ENCODE results near the gene VSIG10.
"Not testable (repeated sequence)": the region's sequence is repeated elsewhere in the genome, so short reads cannot be mapped to it uniquely, and the experiment has no call there.

VSIG10 gene

DNA sequence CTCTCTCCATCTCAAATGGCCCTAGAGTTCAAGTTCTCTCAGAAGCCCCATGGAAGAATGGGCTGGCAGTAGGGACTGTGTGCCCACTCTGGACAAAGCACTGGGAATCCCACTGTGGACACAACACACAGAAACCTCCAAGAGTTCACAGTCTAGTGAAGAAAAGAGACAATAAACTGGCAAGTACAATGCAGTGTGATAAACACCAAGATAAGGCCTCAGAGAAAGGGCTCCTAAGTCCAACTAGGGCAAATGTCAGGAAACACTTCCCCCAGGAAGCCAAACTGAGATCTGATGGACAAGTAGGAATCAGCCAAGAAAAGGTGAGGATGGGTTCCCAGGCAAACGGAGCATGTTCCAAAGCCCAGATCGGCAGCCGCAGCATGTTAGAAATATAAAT is 5.4 kb downstream of the VSIG10 start:
- H3K4me3 ChIP-seq (replicated peaks; ENCODE audit: insufficient read depth, low read length): no peak overlapping the region
- TF ChIP-seq CTCF (IDR thresholded peaks at IDR 0.05; ENCODE audit: insufficient read depth, low read length) (no peak), SPI1 (IDR thresholded peaks at IDR 0.05; ENCODE audit: borderline replicate concordance, low read depth) (no peak), GABPA (IDR thresholded peaks at IDR 0.05; ENCODE audit: low read depth) (no peak), POLR2AphosphoS5 (IDR thresholded peaks at IDR 0.05; ENCODE audit: low read depth) (no peak), REST (IDR thresholded peaks at IDR 0.05; ENCODE audit: insufficient replicate concordance, low read depth) (no peak)
- H3K27me3 ChIP-seq (ENCODE audit: insufficient read depth, poor library complexity, severe bottlenecking): peaks cover 13% of the 10 kb centered on the region
- no peak for DNase-seq (ENCODE audit: low read depth in 1 of 2, low spot score in 1 of 2)
- H3K27ac ChIP-seq (replicated peaks): no peak overlapping the region

DNA sequence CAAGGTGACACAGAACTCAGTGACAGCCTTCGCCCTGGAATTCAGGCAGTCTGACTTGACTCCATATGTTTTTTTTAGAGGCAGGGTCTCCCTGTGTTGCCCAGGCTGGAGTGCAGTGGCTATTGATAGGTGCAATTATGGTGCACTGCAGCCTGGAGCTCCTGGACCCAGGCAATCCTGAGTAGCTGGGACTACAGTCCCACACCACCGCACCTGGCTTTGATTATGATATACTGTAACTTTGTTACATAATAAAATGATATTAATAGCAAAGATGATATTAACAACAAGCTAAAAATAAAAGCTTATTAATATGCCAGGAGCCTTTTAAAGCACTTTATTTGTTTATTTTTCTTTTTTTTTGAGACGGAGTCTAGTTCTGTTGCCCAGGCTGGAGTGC is 9.8 kb downstream of the VSIG10 start:
- DNase-seq (ENCODE audit: low read depth in 1 of 2, low spot score in 1 of 2): no peak
- Histone ChIP-seq H3K27me3 (ENCODE audit: insufficient read depth, poor library complexity, severe bottlenecking) (no peaks in the 10 kb centered on the region), H3K4me3 (replicated peaks; ENCODE audit: insufficient read depth, low read length) (no peak overlapping the region), H3K27ac (replicated peaks) (no peak overlapping the region)
- TF ChIP-seq GABPA (IDR thresholded peaks at IDR 0.05; ENCODE audit: low read depth): no peak

DNA sequence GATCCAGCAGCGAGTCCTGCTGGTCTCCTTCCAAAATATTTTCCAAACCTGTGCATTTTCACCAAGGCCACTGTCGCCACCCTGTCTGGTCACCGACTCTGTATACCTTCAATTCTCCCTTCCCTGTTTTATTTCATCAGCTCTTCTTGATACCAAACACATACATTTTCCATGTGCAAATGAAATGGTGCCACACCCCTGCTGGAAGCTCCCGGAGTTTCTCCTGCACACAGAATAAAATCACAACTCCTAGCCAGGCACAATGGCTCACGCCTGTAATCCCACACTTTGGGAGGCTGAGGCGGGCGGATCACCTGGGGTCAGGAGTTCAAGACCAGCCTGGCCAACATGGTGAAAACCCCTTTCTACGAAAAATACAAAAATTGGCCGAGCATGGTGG is 14.0 kb downstream of the VSIG10 start:
- no peak for TF ChIP-seq CTCF (IDR thresholded peaks at IDR 0.05; ENCODE audit: insufficient read depth, low read length)
- no peak for TF ChIP-seq GABPA (IDR thresholded peaks at IDR 0.05; ENCODE audit: low read depth)
- no peak for TF ChIP-seq SPI1 (IDR thresholded peaks at IDR 0.05; ENCODE audit: borderline replicate concordance, low read depth)
- TF ChIP-seq POLR2AphosphoS5 (IDR thresholded peaks at IDR 0.05; ENCODE audit: low read depth): no peak
- TF ChIP-seq REST (IDR thresholded peaks at IDR 0.05; ENCODE audit: insufficient replicate concordance, low read depth): no peak
- no peak for DNase-seq (ENCODE audit: low read depth in 1 of 2, low spot score in 1 of 2)

GRCh38 chr12:118082161-118082560 is 21.6 kb downstream of the VSIG10 start:
- H3K27me3 ChIP-seq (ENCODE audit: insufficient read depth, poor library complexity, severe bottlenecking): no peaks in the 10 kb centered on the region
- no peak for DNase-seq (ENCODE audit: low read depth in 1 of 2, low spot score in 1 of 2)
- no peak overlapping the region for H3K4me3 ChIP-seq (replicated peaks; ENCODE audit: insufficient read depth, low read length)
- no peak for TF ChIP-seq GABPA (IDR thresholded peaks at IDR 0.05; ENCODE audit: low read depth)
- no peak for TF ChIP-seq SPI1 (IDR thresholded peaks at IDR 0.05; ENCODE audit: borderline replicate concordance, low read depth)
- no peak for TF ChIP-seq REST (IDR thresholded peaks at IDR 0.05; ENCODE audit: insufficient replicate concordance, low read depth)
- TF ChIP-seq POLR2AphosphoS5 (IDR thresholded peaks at IDR 0.05; ENCODE audit: low read depth): no peak
- no peak for TF ChIP-seq CTCF (IDR thresholded peaks at IDR 0.05; ENCODE audit: insufficient read depth, low read length)
- H3K27ac ChIP-seq (replicated peaks): no peak overlapping the region

More for the DNA sequence above, 14.0 kb downstream of the VSIG10 start:
- H3K27me3 ChIP-seq (ENCODE audit: insufficient read depth, poor library complexity, severe bottlenecking): no peaks in the 10 kb centered on the region
- no peak overlapping the region for H3K27ac ChIP-seq (replicated peaks)
- no peak overlapping the region for H3K4me3 ChIP-seq (replicated peaks; ENCODE audit: insufficient read depth, low read length)

GRCh38 chr12:118081521-118081920 is 22.3 kb downstream of the VSIG10 start:
- H3K27ac ChIP-seq (replicated peaks); H3K27me3 ChIP-seq (ENCODE audit: insufficient read depth, poor library complexity, severe bottlenecking); DNase-seq (ENCODE audit: low read depth in 1 of 2, low spot score in 1 of 2); H3K4me3 ChIP-seq (replicated peaks; ENCODE audit: insufficient read depth, low read length): not testable (repeated sequence)

Measured in HL-60 (cell line).